Endothelial cell of umbilical vein (primary cell): ENCODE measurements around the gene WLS. TPM values are rescaled to one million over a fixed set of nuclear protein-coding genes. Genes with fewer than 3 reads are reported as not detected.

ENCODE experiments used
- BruUV-seq: library from RNA; stranded (reverse); fragments of 400-500 nt; replicated peaks from 2 replicates; lab custom pipeline; 2021; lab: Mats Ljungman, UMichigan
- CTCF ChIA-PET: fragments of 300-600, 350-600 bp; sonication (Branson Sonifier 250); formaldehyde crosslinking; loops from one replicate; lab custom pipeline; 2021; ENCODE audit warnings: antibody characterized with exemption, inconsistent platforms; lab: Charles Lee
- POLR2A ChIA-PET: fragments of 300-600, 350-600 bp; sonication (Branson Sonifier 250); formaldehyde crosslinking; loops from one replicate; lab custom pipeline; 2021; ENCODE audit warnings: antibody characterized with exemption, inconsistent platforms; lab: Charles Lee
- DNase-seq: peaks from one replicate; pipeline ENCODE4 v3.0.0-alpha.2; 2011; ENCODE audit warnings: low read depth, low spot score
- FAIRE-seq: peaks from 2 replicates; lab custom pipeline; 2011; peaks lifted over from hg19 to GRCh38; lab: Jason Lieb, UNC
- H2AFZ ChIP-seq: 2 replicates; pipeline ENCODE4 v1.6.0; 2012; ENCODE audit warnings: low read depth, low read length, control low read depth, inconsistent platforms
- H3K27ac ChIP-seq: 2 replicates; pipeline ENCODE4 v1.5.1; 2011; ENCODE audit warnings: low read depth, mild to moderate bottlenecking, control low read depth, low read length, moderate library complexity; ENCODE audit not compliant: insufficient read depth
- H3K27me3 ChIP-seq, 2 experiments: 2 replicates each; pipeline versions ENCODE4 v1.6.0 to v1.6.1; 2011; ENCODE audit warnings: low read length in 2 of 2, mixed read lengths in 1 of 2; ENCODE audit not compliant: control insufficient read depth in 2 of 2, insufficient read depth in 2 of 2
- H3K36me3 ChIP-seq, 2 experiments: 2 replicates in 1 of 2; 3 replicates in 1 of 2; pipeline ENCODE4 v1.5.1; 2011; ENCODE audit warnings: low read length in 2 of 2, mild to moderate bottlenecking in 1 of 2, moderate library complexity in 1 of 2; ENCODE audit not compliant: control insufficient read depth in 2 of 2, insufficient read depth in 2 of 2; ENCODE audit errors: extremely low read depth in 1 of 2
- H3K4me1 ChIP-seq: 3 replicates; pipeline ENCODE4 v1.5.1; 2011; ENCODE audit warnings: mild to moderate bottlenecking, low read length; ENCODE audit not compliant: control insufficient read depth, insufficient read depth; ENCODE audit errors: extremely low read depth
- H3K4me2 ChIP-seq: 2 replicates; pipeline ENCODE4 v1.6.1; 2011; ENCODE audit warnings: low read length, control low read depth, mixed read lengths; ENCODE audit not compliant: insufficient read depth
- H3K4me3 ChIP-seq, 3 experiments: fragments of 200-600 bp in 1 of 3; sonication (generic), shearing (Covaris generic) in 1 of 3; replicated peaks in 1 of 3; 2 replicates each; pipeline ENCODE4 v1.5.1; 2011 to 2016; ENCODE audit warnings: control low read depth in 3 of 3, low read length in 3 of 3, mild to moderate bottlenecking in 2 of 3, inconsistent platforms in 1 of 3, low read depth in 1 of 3, moderate library complexity in 1 of 3; ENCODE audit not compliant: insufficient read depth in 1 of 3
- H3K79me2 ChIP-seq: 2 replicates; pipeline ENCODE4 v1.6.0; 2012; ENCODE audit warnings: low read length, inconsistent platforms; ENCODE audit not compliant: control insufficient read depth, insufficient read depth
- H3K9ac ChIP-seq: replicated peaks from 2 replicates; pipeline ENCODE3; 2011; ENCODE audit warnings: low read length, control low read depth; ENCODE audit not compliant: insufficient read depth; ENCODE audit errors: extremely low read depth
- H3K9me1 ChIP-seq: replicated peaks from 3 replicates; pipeline ENCODE4 v1.6.0; 2011; ENCODE audit warnings: mild to moderate bottlenecking, low read length; ENCODE audit not compliant: control insufficient read depth, insufficient read depth; ENCODE audit errors: extremely low read depth
- H3K9me3 ChIP-seq: replicated peaks from 2 replicates; pipeline ENCODE4 v1.5.1; 2012; ENCODE audit warnings: low read length, inconsistent platforms; ENCODE audit not compliant: control insufficient read depth, insufficient read depth
- H4K20me1 ChIP-seq: replicated peaks from 2 replicates; pipeline ENCODE3; 2011; ENCODE audit warnings: mild to moderate bottlenecking, low read length; ENCODE audit not compliant: control insufficient read depth, insufficient read depth; ENCODE audit errors: extremely low read depth
- EZH2 ChIP-seq: IDR thresholded peaks from 2 replicates; pipeline ENCODE4 v1.6.1; 2012; ENCODE audit warnings: borderline replicate concordance, low read depth, mild to moderate bottlenecking, moderate library complexity, low read length, inconsistent platforms; ENCODE audit not compliant: severe bottlenecking
- FOS ChIP-seq: IDR thresholded peaks from 2 replicates; pipeline ENCODE4 v1.6.1; 2011; ENCODE audit warnings: mild to moderate bottlenecking, low read length, moderate library complexity, borderline replicate concordance; ENCODE audit not compliant: insufficient read depth
- GATA2 ChIP-seq: IDR thresholded peaks from 2 replicates; pipeline ENCODE4 v1.7.0; 2011; ENCODE audit warnings: low read depth, mild to moderate bottlenecking, moderate library complexity, mixed read lengths, low read length; ENCODE audit not compliant: insufficient read length, insufficient read depth
- JUN ChIP-seq: IDR thresholded peaks from 2 replicates; pipeline ENCODE4 v1.6.1; 2011; ENCODE audit warnings: borderline replicate concordance, low read depth; ENCODE audit not compliant: insufficient read length, insufficient read depth
- MYC ChIP-seq: IDR thresholded peaks from one replicate; pipeline ENCODE4 v1.6.1; 2011; ENCODE audit warnings: mild to moderate bottlenecking, low read depth, low read length
- POLR2A ChIP-seq: IDR thresholded peaks from 2 replicates; pipeline ENCODE4 v1.6.1; 2012; ENCODE audit warnings: low read depth, mild to moderate bottlenecking, control low read depth, low read length
- POLR2AphosphoS5 ChIP-seq: IDR thresholded peaks from 2 replicates; pipeline ENCODE4 v1.6.1; 2012; ENCODE audit warnings: low read depth, mild to moderate bottlenecking, control low read depth, low read length, moderate library complexity; ENCODE audit not compliant: insufficient read depth
- dilution Hi-C: fragments of 300-500 bp; cut with MboI; formaldehyde crosslinking; loops from one replicate; pipeline ENCODE4 v1.15.0; 2019; ENCODE audit warnings: low sequenced_read_pairs; ENCODE audit not compliant: extremely low pct_ligation_motif_present
- intact Hi-C: fragments of 100-400 bp; cut with micrococcal nuclease; formaldehyde crosslinking; loops from one replicate; pipeline ENCODE4 v1.10.0; 2022
- polyA plus RNA-seq, 4 experiments: library from polyadenylated mRNA; depleted of rRNA in 3 of 4; stranded (reverse) in 3 of 4; unstranded in 1 of 4; fragments of >200 nt; gene quantifications; 2 replicates each; pipeline versions ENCODE4 v1.2.1 to v1.2.3, GENCODE V29; 2011 to 2012; ENCODE audit warnings: missing spikeins in 1 of 4
- total RNA-seq: library from RNA; stranded (reverse); gene quantifications from 2 replicates; pipeline ENCODE4 v1.2.3, GENCODE V29; 2021
- TF ChIP-seq, protein P1 (sequence below), 2 donors: IDR thresholded peaks; 1 replicate in 1 of 2; 2 replicates in 1 of 2; pipeline ENCODE4 v1.5.1; 2011; ENCODE audit warnings: low read length in 2 of 2, mild to moderate bottlenecking in 2 of 2, moderate library complexity in 2 of 2, control low read depth in 1 of 2, inconsistent platforms in 1 of 2, low read depth in 1 of 2; ENCODE audit not compliant: insufficient read depth in 1 of 2; ENCODE audit errors: extremely low read depth in 1 of 2
- TF ChIP-seq, protein P2 (sequence below): IDR thresholded peaks from 2 replicates; pipeline ENCODE4 v1.6.1; 2011; ENCODE audit not compliant: insufficient read depth, insufficient read length

Gene WLS
- total and polyA plus RNA-seq, 2 donors (not counting 3 experiments of a cell fraction or from before 2014, with no cell fraction given) = 121 to 199 TPM

DNA sequence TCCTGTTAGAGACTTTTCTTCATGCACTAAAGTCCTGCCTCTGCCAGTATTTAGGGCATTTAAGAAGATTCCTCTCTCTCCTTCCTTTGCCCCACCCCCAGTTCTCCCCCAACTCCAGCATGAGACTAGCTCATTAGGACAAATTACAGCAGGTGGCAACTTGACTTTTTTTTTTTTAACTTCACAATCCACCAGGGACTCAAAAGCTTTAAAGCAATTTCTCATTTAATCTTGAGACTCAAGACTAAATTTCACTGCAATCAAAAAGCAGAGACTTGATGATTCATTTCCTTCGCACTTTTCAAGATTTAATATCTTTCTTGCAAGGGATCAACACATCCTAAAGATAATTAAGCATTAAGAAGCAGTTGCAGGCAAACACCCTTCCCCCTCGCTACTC is 74.9 kb downstream of the WLS start:
- CTCF ChIA-PET = interaction anchor here (1.2 to 2.0 kb wide), 4 partner anchors 16 to 189 kb away, joined by 3 to 8 read pairs (median 6); no protein-coding TSS in a partner anchor

DNA sequence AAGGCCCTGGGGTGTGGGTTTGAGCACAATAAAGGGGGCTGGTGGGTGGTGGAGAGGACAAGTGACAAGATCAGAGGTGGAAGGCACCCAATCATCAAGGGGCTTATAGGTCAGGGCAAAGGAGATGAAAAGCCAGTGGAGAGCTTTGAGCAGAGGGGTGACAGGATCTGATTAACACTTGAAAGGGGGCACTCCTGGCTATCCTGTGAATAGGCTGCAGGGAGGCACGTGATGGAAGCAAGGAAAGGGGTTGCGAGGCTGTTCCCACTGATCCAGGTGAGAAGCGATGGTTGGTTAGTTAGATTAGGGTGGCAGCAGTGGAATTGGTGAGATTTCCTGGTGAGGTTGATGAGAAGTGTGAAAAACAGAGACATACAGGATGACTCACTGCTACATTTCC is 80.6 kb downstream of the WLS start:
- Histone ChIP-seq H3K4me1 (no peaks in the 10 kb centered on the region), H4K20me1 (no peaks in the 10 kb centered on the region), H3K4me3 (no peak overlapping the region), H3K79me2 (peaks cover 4% of the 10 kb centered on the region), H3K9me3 (no peaks in the 10 kb centered on the region), H3K4me2 (no peak overlapping the region), H3K9me1 (no peaks in the 10 kb centered on the region), H2AFZ (no peak overlapping the region), H3K27me3 (no peaks in the 10 kb centered on the region), H3K27ac (no peak overlapping the region), H3K9ac (no peak overlapping the region), H3K36me3 (peaks cover 41 to 42% of the 10 kb centered on the region in 2 experiments)
- TF ChIP-seq, protein P1, sequence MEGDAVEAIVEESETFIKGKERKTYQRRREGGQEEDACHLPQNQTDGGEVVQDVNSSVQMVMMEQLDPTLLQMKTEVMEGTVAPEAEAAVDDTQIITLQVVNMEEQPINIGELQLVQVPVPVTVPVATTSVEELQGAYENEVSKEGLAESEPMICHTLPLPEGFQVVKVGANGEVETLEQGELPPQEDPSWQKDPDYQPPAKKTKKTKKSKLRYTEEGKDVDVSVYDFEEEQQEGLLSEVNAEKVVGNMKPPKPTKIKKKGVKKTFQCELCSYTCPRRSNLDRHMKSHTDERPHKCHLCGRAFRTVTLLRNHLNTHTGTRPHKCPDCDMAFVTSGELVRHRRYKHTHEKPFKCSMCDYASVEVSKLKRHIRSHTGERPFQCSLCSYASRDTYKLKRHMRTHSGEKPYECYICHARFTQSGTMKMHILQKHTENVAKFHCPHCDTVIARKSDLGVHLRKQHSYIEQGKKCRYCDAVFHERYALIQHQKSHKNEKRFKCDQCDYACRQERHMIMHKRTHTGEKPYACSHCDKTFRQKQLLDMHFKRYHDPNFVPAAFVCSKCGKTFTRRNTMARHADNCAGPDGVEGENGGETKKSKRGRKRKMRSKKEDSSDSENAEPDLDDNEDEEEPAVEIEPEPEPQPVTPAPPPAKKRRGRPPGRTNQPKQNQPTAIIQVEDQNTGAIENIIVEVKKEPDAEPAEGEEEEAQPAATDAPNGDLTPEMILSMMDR (IDR thresholded peaks at IDR 0.05; ENCODE audit: extremely low read depth in 1 of 2, insufficient read depth in 1 of 2, low read depth in 1 of 2, low read length in 2 of 2) = no peak
- TF ChIP-seq, protein P2, sequence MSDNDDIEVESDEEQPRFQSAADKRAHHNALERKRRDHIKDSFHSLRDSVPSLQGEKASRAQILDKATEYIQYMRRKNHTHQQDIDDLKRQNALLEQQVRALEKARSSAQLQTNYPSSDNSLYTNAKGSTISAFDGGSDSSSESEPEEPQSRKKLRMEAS = no peak
- no peak for TF ChIP-seq EZH2
- no peak for TF ChIP-seq POLR2AphosphoS5
- peak; percentile 48 for TF ChIP-seq FOS
- TF ChIP-seq MYC = no peak
- no peak for TF ChIP-seq GATA2
- TF ChIP-seq POLR2A = no peak
- TF ChIP-seq JUN = peak; percentile 6
- ChIA-PET CTCF (interaction anchor here (1.4 kb wide), 1 partner anchor 32 kb away, joined by 3 read pairs; no protein-coding TSS in a partner anchor), POLR2A (no interaction called here)
- FAIRE-seq = peak; percentile 68
- no peak for DNase-seq
- BruUV-seq = no TSS peak
- intact Hi-C loops = no loop called here
- dilution Hi-C loops = no loop called here

More for the DNA sequence above, 74.9 kb downstream of the WLS start:
- DNase-seq (no peak), FAIRE-seq (no peak)
- peaks cover 3% of the 10 kb centered on the region for H3K4me1 ChIP-seq
- POLR2A ChIA-PET = no interaction called here
- H2AFZ ChIP-seq = no peak overlapping the region
- intact Hi-C loops (no loop called here), dilution Hi-C loops (no loop called here)
- H4K20me1 ChIP-seq = peaks cover 5% of the 10 kb centered on the region
- H3K27ac ChIP-seq = no peak overlapping the region
- peak; percentile 12 for TF ChIP-seq FOS
- no peak for TF ChIP-seq GATA2
- H3K27me3 ChIP-seq = no peaks in the 10 kb centered on the region
- peaks cover 3% of the 10 kb centered on the region for H3K9me1 ChIP-seq
- no peak overlapping the region for H3K9ac ChIP-seq
- H3K4me2 ChIP-seq = no peak overlapping the region
- peaks cover 21 to 23% of the 10 kb centered on the region in 2 experiments for H3K36me3 ChIP-seq
- no peaks in the 10 kb centered on the region for H3K9me3 ChIP-seq
- no TSS peak for BruUV-seq
- peaks cover 4% of the 10 kb centered on the region for H3K79me2 ChIP-seq
- no peak overlapping the region for H3K4me3 ChIP-seq
